Stimulated activated memory B cell treated with anti-CD40 and anti-IgM and Interleukin-4, amounts not matched to agents 10 μg/mL and 1 μg/mL and 100 μg/mL, for 72 hours (primary cell): ENCODE results near the gene CPNE5.

Experiments used
- ATAC-seq: fragments of 150-1000 bp; cut with Tn5 transposase; 2 replicates; pipeline ENCODE4 v1.10.0; 2021
- H3K27ac Mint-ChIP-seq: one replicate; pipeline ENCODE4 v1.8.0; 2022; ENCODE audit warnings: mild to moderate bottlenecking, mixed read lengths
- H3K27me3 Mint-ChIP-seq: one replicate; pipeline ENCODE4 v1.8.0; 2022; ENCODE audit warnings: mixed read lengths
- H3K36me3 Mint-ChIP-seq: one replicate; pipeline ENCODE4 v1.8.0; 2022; ENCODE audit warnings: mixed read lengths
- H3K4me1 Mint-ChIP-seq: one replicate; pipeline ENCODE4 v1.8.0; 2022; ENCODE audit warnings: mixed read lengths
- H3K4me3 Mint-ChIP-seq: one replicate; pipeline ENCODE4 v1.8.0; 2022; ENCODE audit warnings: mild to moderate bottlenecking, moderate library complexity, mixed read lengths
- H3K9me3 Mint-ChIP-seq: one replicate; pipeline ENCODE4 v1.8.0; 2022; ENCODE audit warnings: mixed read lengths

CPNE5 gene

DNA sequence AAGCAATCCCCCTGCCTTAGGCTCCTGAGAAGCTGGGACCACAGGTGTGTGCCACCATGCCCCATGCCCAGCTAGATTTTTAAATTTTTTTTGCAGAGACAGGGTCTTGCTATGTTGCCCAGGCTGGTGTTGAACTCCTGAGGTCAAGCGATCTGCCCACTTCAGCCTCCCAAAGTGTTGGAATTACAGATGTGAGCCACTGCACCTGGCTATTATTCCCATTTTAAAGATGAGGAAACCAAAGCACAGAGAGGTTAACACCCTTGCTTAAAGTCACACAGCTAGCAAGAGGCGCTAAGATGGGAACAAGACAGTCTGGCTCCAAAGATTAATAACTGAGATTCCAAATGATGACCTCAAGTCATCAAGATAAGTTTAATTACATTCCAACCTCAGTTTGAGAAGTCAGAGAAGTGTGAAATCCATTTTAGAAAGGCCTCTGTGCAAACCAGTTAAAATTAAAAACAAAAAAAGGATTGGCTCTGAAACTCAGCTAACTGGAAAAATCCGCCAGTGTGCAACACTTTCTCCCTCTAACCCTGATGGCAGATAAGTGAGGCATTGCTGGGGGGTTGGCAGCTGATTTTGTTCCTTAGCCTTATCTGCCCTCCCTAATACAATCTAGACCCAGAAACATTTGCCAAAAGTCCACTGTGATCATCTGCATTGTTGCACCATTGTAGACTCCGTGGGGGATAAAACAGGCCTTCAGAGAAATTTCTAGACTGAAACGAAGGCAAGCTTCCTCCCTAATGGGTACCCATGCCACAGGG, 55.5 kb downstream of the CPNE5 start:
- Mint-ChIP-seq H3K36me3 (no peaks in the 10 kb centered on the region), H3K4me3 (no peak overlapping the region), H3K27ac (no peak overlapping the region), H3K9me3 (no peaks in the 10 kb centered on the region), H3K27me3 (peaks cover 25% of the 10 kb centered on the region), H3K4me1 (peaks cover 31% of the 10 kb centered on the region)
- no peak for ATAC-seq

DNA sequence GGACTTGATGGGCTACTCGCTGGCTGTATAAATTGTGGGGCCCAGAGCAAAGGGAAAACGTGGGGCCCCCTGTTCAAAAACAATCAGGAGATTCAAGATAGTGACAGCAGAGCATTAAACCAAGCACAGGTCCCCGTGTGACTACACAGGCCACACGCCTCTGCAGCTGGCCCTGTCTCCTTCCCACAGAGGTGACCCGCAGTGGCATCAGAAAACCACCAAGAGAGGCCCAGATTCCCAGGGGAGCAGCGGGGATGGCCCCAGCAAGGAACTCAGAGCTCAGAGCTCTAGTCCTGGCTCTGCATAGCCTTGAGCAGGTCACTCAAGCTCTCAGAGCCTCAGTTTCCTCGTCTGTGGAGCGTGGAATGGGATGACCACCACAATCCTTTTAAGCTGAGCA, 57.6 kb downstream of the CPNE5 start:
- H3K36me3 Mint-ChIP-seq = no peaks in the 10 kb centered on the region
- peaks cover 27% of the 10 kb centered on the region for H3K27me3 Mint-ChIP-seq
- H3K4me3 Mint-ChIP-seq = no peak overlapping the region
- ATAC-seq = peak; percentile 87
- H3K27ac Mint-ChIP-seq = peak overlapping the region; percentile 31
- H3K9me3 Mint-ChIP-seq = no peaks in the 10 kb centered on the region
- H3K4me1 Mint-ChIP-seq = peaks cover 31% of the 10 kb centered on the region

- Mint-ChIP-seq H3K9me3 (no peaks in the 10 kb centered on the region), H3K27me3 (peaks cover 38% of the 10 kb centered on the region), H3K4me3 (no peak overlapping the region), H3K27ac (peak overlapping the region; percentile 31), H3K36me3 (no peaks in the 10 kb centered on the region), H3K4me1 (peaks cover 31% of the 10 kb centered on the region)
- peak; percentile 57 for ATAC-seq
Measured at GRCh38 chr6:36780442-36781177, 58.6 kb downstream of the CPNE5 start.

GRCh38 chr6:36779227-36779626, 60.0 kb downstream of the CPNE5 start:
- H3K27me3 Mint-ChIP-seq = peaks cover 44% of the 10 kb centered on the region
- no peaks in the 10 kb centered on the region for H3K36me3 Mint-ChIP-seq
- ATAC-seq = no peak
- H3K4me3 Mint-ChIP-seq = no peak overlapping the region
- H3K27ac Mint-ChIP-seq = no peak overlapping the region
- H3K4me1 Mint-ChIP-seq = peaks cover 31% of the 10 kb centered on the region
- H3K9me3 Mint-ChIP-seq = no peaks in the 10 kb centered on the region

- ATAC-seq = no peak
- Mint-ChIP-seq H3K9me3 (no peaks in the 10 kb centered on the region), H3K4me1 (peaks cover 29% of the 10 kb centered on the region), H3K4me3 (no peak overlapping the region), H3K36me3 (no peaks in the 10 kb centered on the region), H3K27ac (no peak overlapping the region), H3K27me3 (peaks cover 44% of the 10 kb centered on the region)
Measured at GRCh38 chr6:36777801-36778200, 61.4 kb downstream of the CPNE5 start.

GRCh38 chr6:36776167-36776566, 63.1 kb downstream of the CPNE5 start:
- Mint-ChIP-seq H3K36me3 (no peaks in the 10 kb centered on the region), H3K9me3 (no peaks in the 10 kb centered on the region), H3K4me3 (no peak overlapping the region), H3K27me3 (peaks cover 44% of the 10 kb centered on the region), H3K4me1 (peaks cover 14% of the 10 kb centered on the region), H3K27ac (no peak overlapping the region)
- no peak for ATAC-seq

GRCh38 chr6:36774331-36774730, 64.9 kb downstream of the CPNE5 start:
- H3K27ac Mint-ChIP-seq = no peak overlapping the region
- no peak for ATAC-seq

DNA sequence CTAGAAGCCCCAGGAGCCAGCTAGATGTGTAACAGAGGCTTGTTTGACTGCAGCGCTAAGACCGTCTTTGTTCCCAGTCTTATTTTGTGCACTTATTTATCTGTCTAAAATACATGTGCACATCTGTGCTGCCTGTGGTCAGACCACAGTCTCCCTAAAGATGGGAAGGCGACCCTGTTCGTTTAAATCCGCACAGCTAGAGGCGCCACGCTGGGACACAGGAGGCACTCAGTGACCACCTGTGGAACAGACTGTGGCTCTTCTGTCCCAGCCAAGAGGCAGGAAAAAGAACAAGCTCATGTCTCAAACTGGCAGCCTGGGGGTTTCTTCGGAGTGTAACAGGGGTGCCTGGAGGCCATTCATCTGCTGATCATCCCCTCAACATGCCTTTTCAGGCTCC, 66.8 kb downstream of the CPNE5 start:
- Mint-ChIP-seq H3K4me1 (peaks cover 31% of the 10 kb centered on the region), H3K9me3 (no peaks in the 10 kb centered on the region), H3K27ac (no peak overlapping the region), H3K4me3 (no peak overlapping the region), H3K27me3 (peaks cover 24% of the 10 kb centered on the region), H3K36me3 (no peaks in the 10 kb centered on the region)
- no peak for ATAC-seq

More at GRCh38 chr6:36774331-36774730, 64.9 kb downstream of the CPNE5 start:
- peaks cover 32% of the 10 kb centered on the region for H3K27me3 Mint-ChIP-seq
- H3K9me3 Mint-ChIP-seq = no peaks in the 10 kb centered on the region
- no peak overlapping the region for H3K4me3 Mint-ChIP-seq
- peaks cover 18% of the 10 kb centered on the region for H3K4me1 Mint-ChIP-seq
- no peaks in the 10 kb centered on the region for H3K36me3 Mint-ChIP-seq

DNA sequence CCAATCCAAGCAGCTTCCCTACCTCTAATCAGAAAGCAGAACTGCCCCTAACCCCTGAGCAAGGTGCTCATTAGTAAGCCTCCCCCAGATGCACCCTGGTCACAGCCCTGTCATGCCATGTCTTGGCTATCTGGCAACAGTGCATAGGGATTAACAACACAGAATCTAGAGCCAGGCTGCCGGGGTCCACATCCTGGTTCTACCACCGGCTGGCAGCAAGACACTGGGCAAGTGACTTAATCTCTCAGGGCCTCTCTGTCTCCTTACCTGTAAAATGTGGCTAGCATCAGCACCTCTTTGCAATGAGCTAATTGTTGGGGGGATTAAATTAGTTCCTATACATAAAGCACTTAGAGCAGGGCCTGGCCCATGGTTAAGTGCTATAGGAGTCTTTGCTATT, 68.1 kb downstream of the CPNE5 start:
- Mint-ChIP-seq H3K27me3 (peaks cover 11% of the 10 kb centered on the region), H3K27ac (peak overlapping the region; percentile 13), H3K9me3 (no peaks in the 10 kb centered on the region), H3K4me1 (peaks cover 37% of the 10 kb centered on the region), H3K36me3 (no peaks in the 10 kb centered on the region), H3K4me3 (no peak overlapping the region)
- no peak for ATAC-seq

DNA sequence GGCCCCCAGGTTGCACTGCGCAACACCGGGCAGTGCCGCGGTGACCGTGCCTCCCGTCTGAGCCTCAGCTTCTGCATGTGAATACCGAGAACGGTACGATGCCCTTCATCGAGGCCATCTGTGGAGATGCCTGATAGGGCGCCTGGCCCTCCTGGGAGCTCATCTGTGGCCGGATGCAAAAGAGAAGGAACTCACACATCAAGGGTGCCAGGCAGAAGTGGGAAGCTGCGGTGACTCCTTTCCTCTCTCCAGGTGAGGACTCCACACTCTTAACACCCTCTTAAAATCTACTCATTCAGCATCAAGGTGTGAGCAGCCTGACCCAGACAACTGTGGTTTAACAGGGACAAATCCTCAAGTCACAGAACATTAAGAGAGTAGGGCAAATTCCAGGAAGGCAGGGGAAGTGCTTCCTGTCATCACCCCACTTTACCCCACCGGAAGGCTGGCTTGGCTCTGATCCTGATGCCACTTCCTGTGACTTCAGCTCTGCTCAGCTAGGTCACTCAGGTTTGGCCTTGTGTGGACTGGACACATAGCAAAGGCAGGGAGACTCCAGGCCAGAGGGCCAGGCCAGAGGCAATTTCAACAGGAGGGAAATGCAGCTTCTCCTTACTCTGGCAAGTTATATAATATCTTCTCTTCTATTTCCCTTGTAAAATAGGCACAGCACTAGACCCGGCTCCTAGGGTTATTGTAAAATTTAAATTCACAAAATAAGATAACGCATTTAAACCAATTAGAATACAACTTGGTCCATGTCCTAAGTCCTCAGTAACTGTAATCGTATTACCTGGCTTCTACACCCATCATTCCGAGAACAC, 69.4 kb downstream of the CPNE5 start:
- Mint-ChIP-seq H3K36me3 (no peaks in the 10 kb centered on the region), H3K27ac (peak overlapping the region; percentile 13), H3K4me3 (no peak overlapping the region), H3K4me1 (peaks cover 49% of the 10 kb centered on the region), H3K9me3 (no peaks in the 10 kb centered on the region), H3K27me3 (no peaks in the 10 kb centered on the region)
- no peak for ATAC-seq

GRCh38 chr6:36769183-36769675, 70.0 kb downstream of the CPNE5 start:
- Mint-ChIP-seq H3K27ac (peak overlapping the region; percentile 11), H3K4me3 (no peak overlapping the region), H3K4me1 (peaks cover 52% of the 10 kb centered on the region), H3K36me3 (no peaks in the 10 kb centered on the region), H3K9me3 (no peaks in the 10 kb centered on the region), H3K27me3 (no peaks in the 10 kb centered on the region)
- ATAC-seq = no peak

DNA sequence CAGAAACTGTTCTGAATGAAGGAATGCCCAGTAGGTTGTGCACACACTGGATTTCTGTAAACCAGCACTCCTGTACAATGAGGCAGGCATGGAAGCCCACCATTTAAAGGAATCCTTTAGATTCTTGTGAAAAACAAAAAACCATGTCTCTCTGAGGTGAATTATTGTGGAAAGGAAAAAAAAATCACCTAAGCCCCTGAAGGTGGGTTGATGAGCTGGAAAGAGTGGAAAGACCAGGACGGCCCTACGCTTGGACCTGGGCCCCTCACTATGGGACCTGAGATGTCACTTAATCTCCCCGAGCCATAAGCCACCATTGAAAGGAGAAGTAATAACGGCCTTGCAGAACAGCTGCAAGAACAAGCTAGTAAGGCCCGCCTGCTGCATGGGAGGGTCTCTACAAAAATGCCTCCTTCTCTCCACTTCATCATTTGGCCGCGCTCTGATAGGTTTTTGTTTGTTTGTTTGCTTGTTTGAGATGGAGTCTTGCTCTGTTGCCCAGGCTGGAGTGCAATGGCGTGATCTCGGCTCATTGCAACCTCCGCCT, 72.8 kb downstream of the CPNE5 start:
- ATAC-seq = no peak
- no peaks in the 10 kb centered on the region for H3K27me3 Mint-ChIP-seq
- no peaks in the 10 kb centered on the region for H3K9me3 Mint-ChIP-seq
- no peak overlapping the region for H3K4me3 Mint-ChIP-seq
- peaks cover 52% of the 10 kb centered on the region for H3K4me1 Mint-ChIP-seq
- no peak overlapping the region for H3K27ac Mint-ChIP-seq
- H3K36me3 Mint-ChIP-seq = no peaks in the 10 kb centered on the region

DNA sequence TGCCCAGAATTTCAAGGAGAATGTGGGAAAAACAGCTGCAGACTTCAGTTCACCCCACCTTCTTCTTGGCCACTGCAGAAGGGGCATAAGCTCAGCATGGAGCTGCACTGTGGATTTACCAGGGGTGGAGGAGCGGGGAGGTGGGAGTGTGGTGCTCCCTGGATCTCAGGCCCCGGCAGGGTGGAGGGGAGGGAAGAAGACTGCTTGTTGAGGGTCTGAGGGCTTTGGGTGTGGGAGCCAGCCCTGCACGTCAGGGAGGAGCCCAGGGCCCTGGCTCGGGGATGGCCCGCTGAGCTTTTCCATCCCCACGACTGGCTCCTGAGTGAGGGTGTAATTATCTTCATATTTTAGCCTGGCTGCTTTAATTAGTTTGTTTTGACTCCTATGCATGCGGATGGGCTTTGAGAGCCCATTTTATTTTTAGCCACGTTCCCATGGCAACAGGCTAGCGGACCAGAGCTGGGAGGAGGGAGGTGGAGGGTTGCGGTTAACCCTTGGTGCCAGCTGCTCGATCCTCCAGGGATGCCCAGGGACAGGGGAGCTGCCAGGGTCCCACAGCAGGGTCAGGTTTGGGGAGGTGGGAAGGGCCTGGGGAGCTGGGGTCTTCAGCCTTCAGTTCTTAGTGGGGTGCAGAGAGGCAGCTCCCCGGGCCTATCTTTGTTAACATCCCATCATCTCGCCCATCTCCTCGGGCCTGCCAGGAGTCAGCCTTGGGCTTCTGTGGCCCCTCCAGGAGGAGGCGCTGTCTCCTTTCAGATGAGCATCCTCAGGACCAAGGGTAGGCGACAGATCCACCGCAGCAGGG, 73.4 kb downstream of the CPNE5 start:
- Mint-ChIP-seq H3K36me3 (no peaks in the 10 kb centered on the region), H3K4me3 (peak overlapping the region; percentile 11), H3K9me3 (no peaks in the 10 kb centered on the region), H3K27ac (no peak overlapping the region), H3K4me1 (peaks cover 48% of the 10 kb centered on the region), H3K27me3 (no peaks in the 10 kb centered on the region)
- ATAC-seq = peak; percentile 90

- H3K27me3 Mint-ChIP-seq = no peaks in the 10 kb centered on the region
- no peak overlapping the region for H3K27ac Mint-ChIP-seq
- peak; percentile 4 for ATAC-seq
- H3K4me3 Mint-ChIP-seq = no peak overlapping the region
- H3K36me3 Mint-ChIP-seq = no peaks in the 10 kb centered on the region
- peaks cover 42% of the 10 kb centered on the region for H3K4me1 Mint-ChIP-seq
- no peaks in the 10 kb centered on the region for H3K9me3 Mint-ChIP-seq
Measured at GRCh38 chr6:36765190-36765589, 74.1 kb downstream of the CPNE5 start.
